HG03139 (cell line): ENCODE results near the gene TRIM24.
"Not testable (repeated sequence)": the region's sequence is repeated elsewhere in the genome, so short reads cannot be mapped to it uniquely, and the experiment has no call there.

Source experiments
- ATAC-seq: cut with Tn5 transposase; IDR thresholded peaks from one replicate; pipeline ENCODE4 v1.9.1; 2021; ENCODE audit not compliant: unreplicated experiment

Gene TRIM24

GRCh38 chr7:138460176-138460648 lies at the start of gene TRIM24:
Gene TRIM24 (plus strand): TSS chr7:138460259. CDS start chr7:138460549, 290 bp downstream.
- ATAC-seq, result peak; percentile 68

- ATAC-seq, result not testable (repeated sequence)
These were observed 48.0 kb upstream of the TRIM24 start for GRCh38 chr7:138412077-138412476.

- ATAC-seq, result not testable (repeated sequence)
These were observed 47.1 kb upstream of the TRIM24 start for GRCh38 chr7:138412921-138413320.

- no peak for ATAC-seq
These were observed 42.9 kb upstream of the TRIM24 start for GRCh38 chr7:138417078-138417700.

- ATAC-seq, result no peak
These were observed 42.3 kb upstream of the TRIM24 start for GRCh38 chr7:138417764-138418163.

GRCh38 chr7:138418403-138418802 lies 41.7 kb upstream of the TRIM24 start:
- not testable (repeated sequence) for ATAC-seq

GRCh38 chr7:138425026-138425425 lies 35.0 kb upstream of the TRIM24 start:
- ATAC-seq, result no peak

- ATAC-seq, result no peak
These were observed 30.3 kb upstream of the TRIM24 start for GRCh38 chr7:138429577-138430250.

GRCh38 chr7:138431517-138431916 lies 28.5 kb upstream of the TRIM24 start:
- no peak for ATAC-seq

GRCh38 chr7:138433583-138434443 lies 26.2 kb upstream of the TRIM24 start:
- no peak for ATAC-seq

GRCh38 chr7:138434597-138435019 lies 25.5 kb upstream of the TRIM24 start:
- no peak for ATAC-seq

- no peak for ATAC-seq
These were observed 24.7 kb upstream of the TRIM24 start for GRCh38 chr7:138435231-138435919.

- no peak for ATAC-seq
These were observed 23.7 kb upstream of the TRIM24 start for GRCh38 chr7:138436388-138436787.

- no peak for ATAC-seq
These were observed 19.6 kb upstream of the TRIM24 start for GRCh38 chr7:138440460-138440859.

- no peak for ATAC-seq
These were observed 17.2 kb upstream of the TRIM24 start for GRCh38 chr7:138442822-138443221.

GRCh38 chr7:138449580-138449979 lies 10.5 kb upstream of the TRIM24 start:
- ATAC-seq, result no peak

GRCh38 chr7:138455609-138456008 lies 4.5 kb upstream of the TRIM24 start:
- ATAC-seq, result no peak

- no peak for ATAC-seq
These were observed 3.8 kb upstream of the TRIM24 start for GRCh38 chr7:138456220-138456619.

GRCh38 chr7:138458576-138459412 lies 1.3 kb upstream of the TRIM24 start:
- no peak for ATAC-seq
